K562 (cell line): ENCODE measurements around the gene DMAC2. TPM values are rescaled to one million over a fixed set of nuclear protein-coding genes. Genes with fewer than 3 reads are reported as not detected.

Experiments used
- ATAC-seq: fragments of 200-7000 bp; cut with Tn5 transposase; 3 replicates; pipeline ENCODE4 v1.9.1; 2020; ENCODE audit warnings: moderate library complexity
- BruUV-seq: library from RNA; stranded (reverse); fragments of 400-500 nt; replicated peaks from 2 replicates; lab custom pipeline; 2021; lab: Mats Ljungman, UMichigan
- CTCF ChIA-PET: fragments of 300-600 bp; formaldehyde crosslinking; extraction: SDS; loops from one replicate; lab custom pipeline; 2021; ENCODE audit warnings: low intra/inter-chr PET ratio; lab: Yijun Ruan, JAX
- POLR2A ChIA-PET: fragments of 300-600, 350-650 bp; sonication (Branson Sonifier 250); formaldehyde crosslinking; extraction: SDS; loops from one replicate; lab custom pipeline; 2021; ENCODE audit warnings: antibody characterized with exemption, inconsistent platforms; lab: Yijun Ruan, JAX
- DNase-seq, 4 experiments: peaks; one replicate each; pipeline versions ENCODE4 v3.0.0 to v3.0.0-alpha.2; 2011 to 2018; ENCODE audit warnings: low spot score in 3 of 4, mixed read lengths in 3 of 4; ENCODE audit errors: extremely low read depth in 1 of 4
- FAIRE-seq: peaks from 2 replicates; lab custom pipeline; 2011; peaks lifted over from hg19 to GRCh38; lab: Jason Lieb, UNC
- H2AFZ ChIP-seq: 2 replicates; pipeline ENCODE4 v1.6.0; 2011; ENCODE audit warnings: low read depth, low read length, control low read depth, inconsistent platforms
- H3K27ac ChIP-seq: fragments of 200-600 bp; 3 replicates; pipeline ENCODE4 v1.8.0; 2011; ENCODE audit warnings: low read depth, mild to moderate bottlenecking, control low read depth, inconsistent platforms, low read length, moderate library complexity, mixed read lengths; ENCODE audit errors: extremely low read depth
- H3K27me3 ChIP-seq, 2 experiments: fragments of 300-600 bp in 1 of 2; 2 replicates in 1 of 2; 3 replicates in 1 of 2; pipeline versions ENCODE4 v1.6.0 to v1.8.0; 2011; ENCODE audit warnings: inconsistent platforms in 2 of 2, low read length in 2 of 2, mild to moderate bottlenecking in 1 of 2, mixed read lengths in 1 of 2, moderate library complexity in 1 of 2; ENCODE audit not compliant: control insufficient read depth in 2 of 2, insufficient read depth in 2 of 2
- H3K36me3 ChIP-seq: fragments of 300-600 bp; 3 replicates; pipeline ENCODE4 v1.8.0; 2011; ENCODE audit warnings: mild to moderate bottlenecking, low read length, inconsistent platforms; ENCODE audit not compliant: control insufficient read depth, insufficient read depth
- H3K4me1 ChIP-seq, 2 experiments: fragments of 200-600 bp in 1 of 2; replicated peaks in 1 of 2; 2 replicates in 1 of 2; 3 replicates in 1 of 2; pipeline versions ENCODE4 v1.5.1 to v1.8.0; 2011; ENCODE audit warnings: inconsistent platforms in 2 of 2, low read length in 2 of 2, mild to moderate bottlenecking in 1 of 2, mixed read lengths in 1 of 2, moderate library complexity in 1 of 2; ENCODE audit not compliant: control insufficient read depth in 2 of 2, insufficient read depth in 2 of 2
- H3K4me2 ChIP-seq: 2 replicates; pipeline ENCODE4 v1.6.1; 2011; ENCODE audit warnings: low read length, control low read depth, inconsistent platforms, mixed read lengths; ENCODE audit not compliant: insufficient read depth
- H3K4me3 ChIP-seq: fragments of 200-600 bp; sonication (generic), shearing (Covaris generic); 2 replicates; pipeline ENCODE4 v1.5.1; 2016; ENCODE audit warnings: control low read depth, inconsistent platforms
- H3K79me2 ChIP-seq: fragments of 200-600 bp; 3 replicates; pipeline ENCODE4 v1.8.0; 2011; ENCODE audit warnings: low read length, inconsistent platforms; ENCODE audit not compliant: control insufficient read depth, insufficient read depth
- H3K9ac ChIP-seq, 2 experiments: 2 replicates each; pipeline versions ENCODE4 v1.6.0 to v1.6.1; 2011; ENCODE audit warnings: low read depth in 2 of 2, low read length in 2 of 2, control low read depth in 1 of 2, inconsistent platforms in 1 of 2, mild to moderate bottlenecking in 1 of 2, mixed read lengths in 1 of 2; ENCODE audit not compliant: insufficient read depth in 1 of 2
- H3K9me1 ChIP-seq: one replicate; pipeline ENCODE4 v1.6.0; 2011; ENCODE audit warnings: inconsistent platforms, mild to moderate bottlenecking, low read length, moderate library complexity; ENCODE audit not compliant: control insufficient read depth, insufficient read depth
- H3K9me3 ChIP-seq: replicated peaks from 2 replicates; pipeline ENCODE4 v1.5.1; 2011; ENCODE audit warnings: low read depth, low read length, inconsistent platforms; ENCODE audit not compliant: control insufficient read depth, insufficient read depth
- H4K20me1 ChIP-seq: replicated peaks from 2 replicates; pipeline ENCODE4 v1.6.1; 2011; ENCODE audit warnings: low read length, inconsistent platforms, mixed read lengths; ENCODE audit not compliant: control insufficient read depth, insufficient read depth
- BMI1 ChIP-seq: fragments of 150-350 bp; IDR thresholded peaks from 2 replicates; pipeline ENCODE4 v1.6.1; 2014; ENCODE audit warnings: low read length
- CEBPB ChIP-seq: fragments of 450-650 bp; IDR thresholded peaks from 2 replicates; pipeline ENCODE4 v1.6.1; 2016; ENCODE audit warnings: missing genetic modification characterization, missing compliant biosample characterization
- GABPA ChIP-seq: fragments of 200-800 bp; sonication (Bioruptor generic); conservative IDR thresholded peaks from 2 replicates; pipeline ENCODE4 v1.6.1; 2016; ENCODE audit warnings: low read depth, missing genetic modification characterization, missing compliant biosample characterization
- HIVEP1 ChIP-seq: fragments of 250-450 bp; sonication (Bioruptor Pico); IDR thresholded peaks from 2 replicates; pipeline ENCODE4 v1.4.0; 2020; ENCODE audit warnings: mild to moderate bottlenecking
- KDM5B ChIP-seq: fragments of 200-600 bp; sonication (generic); IDR thresholded peaks from 2 replicates; pipeline ENCODE4 v1.6.1; 2012; ENCODE audit warnings: low read depth, mild to moderate bottlenecking, moderate library complexity, low read length, control low read depth, inconsistent platforms; ENCODE audit not compliant: insufficient replicate concordance
- NBN ChIP-seq: fragments of 450-650 bp; IDR thresholded peaks from 2 replicates; pipeline ENCODE4 v1.6.1; 2016; ENCODE audit warnings: low read depth, mild to moderate bottlenecking
- NCOA4 ChIP-seq: fragments of 450-650 bp; IDR thresholded peaks from 2 replicates; pipeline ENCODE4 v1.6.1; 2018; ENCODE audit warnings: mild to moderate bottlenecking; ENCODE audit not compliant: partially characterized antibody
- NONO ChIP-seq, 2 experiments: fragments of 200-400 bp in 1 of 2; fragments of 450-650 bp in 1 of 2; formaldehyde crosslinking in 1 of 2; IDR thresholded peaks; 2 replicates each; pipeline ENCODE4 v1.6.1; 2017; ENCODE audit warnings: low read depth in 2 of 2, mild to moderate bottlenecking in 2 of 2, moderate library complexity in 2 of 2, low read length in 1 of 2
- SIX5 ChIP-seq, 2 experiments: IDR thresholded peaks; 2 replicates each; pipeline ENCODE4 v1.6.1; 2011; ENCODE audit warnings: low read length in 2 of 2, borderline replicate concordance in 1 of 2, low read depth in 1 of 2, mild to moderate bottlenecking in 1 of 2, moderate library complexity in 1 of 2; ENCODE audit not compliant: insufficient read depth in 1 of 2
- SRSF3 ChIP-seq: fragments of 200-400 bp; formaldehyde crosslinking; IDR thresholded peaks from 2 replicates; pipeline ENCODE4 v1.6.1; 2016; ENCODE audit warnings: mild to moderate bottlenecking, low read length, moderate library complexity; ENCODE audit not compliant: insufficient read depth
- TRIM25 ChIP-seq: fragments of 450-650 bp; IDR thresholded peaks from 2 replicates; pipeline ENCODE4 v1.7.0; 2016; ENCODE audit warnings: borderline replicate concordance
- ZNF592 ChIP-seq: fragments of 450-650 bp; IDR thresholded peaks from 2 replicates; pipeline ENCODE4 v1.6.1; 2017; ENCODE audit warnings: antibody characterized with exemption, mild to moderate bottlenecking
- ZSCAN32 ChIP-seq: fragments of 450-650 bp; formaldehyde crosslinking; IDR thresholded peaks from 2 replicates; pipeline ENCODE4 v1.4.0; 2020; ENCODE audit warnings: mild to moderate bottlenecking, moderate library complexity
- WGBS: fragments of 100-300 bp; shearing (Covaris generic); methylation state at CpG from one replicate; pipeline ENCODE4 v1.1.6; 2016; ENCODE audit warnings: low coverage, mixed read lengths; ENCODE audit not compliant: insufficient coverage; ENCODE audit errors: missing lambda C conversion rate; 5-methylcytosine and 5-hydroxymethylcytosine counted together
- in situ Hi-C: fragments of 300-500 bp; cut with MboI; formaldehyde crosslinking; loops from 4 replicates; pipeline ENCODE4 v1.15.0; 2018; ENCODE audit warnings: inconsistent platforms, mixed read lengths
- intact Hi-C: fragments of 100-400 bp; cut with micrococcal nuclease; formaldehyde crosslinking; loops from 2 replicates; pipeline ENCODE4 v1.14.2; 2022
- polyA plus RNA-seq, 8 experiments: library from polyadenylated mRNA; depleted of rRNA in 4 of 8; stranded (reverse) in 5 of 8; unstranded in 3 of 8; fragments of >200 nt; fragmentation: Nextera tagmentation in 2 of 8; fragmentation: Illumina TruSeq in 1 of 8; extraction: Ambion mirVana in 2 of 8; extraction: Trizol in 1 of 8; gene quantifications; 2 replicates each; pipeline versions ENCODE4 v1.2.1 to v1.2.3, GENCODE V29; 2011 to 2014; ENCODE audit warnings: inconsistent platforms in 1 of 8, missing spikeins in 1 of 8
- total RNA-seq, 7 experiments: library from RNA; depleted of rRNA in 6 of 7; stranded (reverse); fragments of >200 nt in 6 of 7; fragmentation: Illumina TruSeq in 2 of 7; extraction: Trizol in 2 of 7; gene quantifications; 2 replicates each; pipeline versions ENCODE4 v1.2.1 to v1.2.3, GENCODE V29; 2011 to 2021; ENCODE audit warnings: low replicate concordance in 1 of 7

DMAC2 gene
- total and polyA plus RNA-seq, 9 of the 15 experiments (the other 6 are each of a cell fraction or from before 2014, with no cell fraction given): 12.9 to 61.2 (median 43.1) TPM

- ChIA-PET CTCF (interaction anchor here (0.6 kb wide), 1 partner anchor 33 kb away, joined by 3 read pairs; no protein-coding TSS in a partner anchor), POLR2A (interaction anchor here (1.0 kb wide), 2 partner anchors 14 to 17 kb away, joined by 3 to 7 read pairs; no protein-coding TSS in a partner anchor)
- peak overlapping the region in 1 of 2 experiments; percentile 87; a peak in 2 of 4 replicates for H3K9ac ChIP-seq
- 83% methylated on average over 17 of the region's 21 CpGs for WGBS
- peaks cover 23 to 47% of the 10 kb centered on the region in 2 experiments for H3K4me1 ChIP-seq
- H3K9me3 ChIP-seq: no peaks in the 10 kb centered on the region
- FAIRE-seq: no peak
- peaks cover 8% of the 10 kb centered on the region; the same call in 2 of the 3 replicates for H3K79me2 ChIP-seq
- H3K9me1 ChIP-seq: no peaks in the 10 kb centered on the region
- peak in 1 of 4 experiments; percentile 20 for DNase-seq
- H3K27ac ChIP-seq: no peak overlapping the region
- in situ Hi-C loops: no loop called here
- H3K4me2 ChIP-seq: no peak overlapping the region
- H3K36me3 ChIP-seq: peaks cover 49% of the 10 kb centered on the region; the same call in 2 of the 3 replicates
- ATAC-seq: no peak
- BruUV-seq: no TSS peak
- intact Hi-C loops: no loop called here
- no peaks in the 10 kb centered on the region for H4K20me1 ChIP-seq
- H3K27me3 ChIP-seq: no peaks in the 10 kb centered on the region
- no peak overlapping the region for H3K4me3 ChIP-seq
- no peak overlapping the region for H2AFZ ChIP-seq
- TF ChIP-seq TRIM25 (no peak), SRSF3 (no peak), ZNF592 (no peak), NONO (IDR thresholded peaks at IDR 0.05; ENCODE audit: low read depth in 2 of 2, low read length in 1 of 2) (no peak), HIVEP1 (CRISPR knock-in tag) (no peak), ZSCAN32 (CRISPR knock-in tag) (no peak), NBN (no peak), NCOA4 (no peak), BMI1 (no peak), GABPA (tag) (peak; percentile 37; the same call in 1 of the 2 replicates), KDM5B (no peak), SIX5 (IDR thresholded peaks at IDR 0.05; ENCODE audit: borderline replicate concordance in 1 of 2, insufficient read depth in 1 of 2, low read depth in 1 of 2, low read length in 2 of 2) (no peak), CEBPB (peak; percentile 91)
Observed at GRCh38 chr19:41424335-41425173, 15.2 kb downstream of the DMAC2 start.
